C4-2B (cell line): Measurements from ENCODE around the gene RALGAPA2.

Experiments used
- ZFX ChIP-seq: fragments of 450-650 bp; IDR thresholded peaks from 2 replicates; pipeline ENCODE4 v1.6.1; 2017
- TF ChIP-seq, protein P1 (sequence below): fragments of 450-650 bp; conservative IDR thresholded peaks from 2 replicates; pipeline ENCODE4 v1.5.1; 2017; ENCODE audit warnings: mild to moderate bottlenecking

DNA sequence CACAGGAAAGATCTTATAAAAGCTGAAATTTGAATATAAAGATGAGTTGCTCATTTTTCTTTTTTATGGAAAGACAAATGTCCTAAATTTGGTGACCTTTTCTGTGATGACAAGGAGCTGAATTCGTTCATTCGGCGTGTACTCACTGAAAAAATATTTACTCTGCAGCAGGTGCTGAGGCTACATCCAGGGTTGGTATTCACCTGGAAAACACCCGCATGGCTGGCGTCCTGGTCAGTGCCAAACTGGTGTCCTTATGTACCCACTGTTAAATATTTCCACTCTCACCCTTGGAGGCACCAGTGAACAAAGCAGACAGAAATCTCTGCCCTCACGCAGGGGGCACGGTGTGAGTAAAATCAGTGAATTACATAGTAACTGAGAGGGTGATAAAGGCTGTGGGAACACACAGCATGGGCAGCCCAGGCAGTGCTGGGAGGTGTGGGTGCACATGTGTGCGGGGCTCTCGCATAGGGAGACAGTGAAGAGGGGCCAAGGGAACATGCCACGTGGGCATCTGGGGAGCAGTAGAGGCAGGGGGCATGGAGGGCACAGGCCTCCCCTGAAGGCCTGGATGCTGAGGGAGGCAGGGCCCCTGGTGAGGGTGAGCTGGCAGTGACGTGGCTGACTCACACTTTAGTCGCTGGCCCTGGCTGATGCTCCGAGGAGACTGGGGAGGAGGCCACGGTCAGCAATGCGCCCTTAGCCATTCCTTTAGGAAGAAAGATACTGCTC lies 254.9 kb downstream of the RALGAPA2 start:
- TF ChIP-seq, protein P1, sequence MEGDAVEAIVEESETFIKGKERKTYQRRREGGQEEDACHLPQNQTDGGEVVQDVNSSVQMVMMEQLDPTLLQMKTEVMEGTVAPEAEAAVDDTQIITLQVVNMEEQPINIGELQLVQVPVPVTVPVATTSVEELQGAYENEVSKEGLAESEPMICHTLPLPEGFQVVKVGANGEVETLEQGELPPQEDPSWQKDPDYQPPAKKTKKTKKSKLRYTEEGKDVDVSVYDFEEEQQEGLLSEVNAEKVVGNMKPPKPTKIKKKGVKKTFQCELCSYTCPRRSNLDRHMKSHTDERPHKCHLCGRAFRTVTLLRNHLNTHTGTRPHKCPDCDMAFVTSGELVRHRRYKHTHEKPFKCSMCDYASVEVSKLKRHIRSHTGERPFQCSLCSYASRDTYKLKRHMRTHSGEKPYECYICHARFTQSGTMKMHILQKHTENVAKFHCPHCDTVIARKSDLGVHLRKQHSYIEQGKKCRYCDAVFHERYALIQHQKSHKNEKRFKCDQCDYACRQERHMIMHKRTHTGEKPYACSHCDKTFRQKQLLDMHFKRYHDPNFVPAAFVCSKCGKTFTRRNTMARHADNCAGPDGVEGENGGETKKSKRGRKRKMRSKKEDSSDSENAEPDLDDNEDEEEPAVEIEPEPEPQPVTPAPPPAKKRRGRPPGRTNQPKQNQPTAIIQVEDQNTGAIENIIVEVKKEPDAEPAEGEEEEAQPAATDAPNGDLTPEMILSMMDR = no peak
- TF ChIP-seq ZFX = no peak
